Limb (tissue), 2 donors: ENCODE results near the gene UGGT1.

Source experiments
- DNase-seq, 2 donors: peaks; one replicate each; pipeline ENCODE4 v3.0.0-alpha.2; 2016; ENCODE audit errors: extremely low spot score in 2 of 2

The UGGT1 gene

DNA sequence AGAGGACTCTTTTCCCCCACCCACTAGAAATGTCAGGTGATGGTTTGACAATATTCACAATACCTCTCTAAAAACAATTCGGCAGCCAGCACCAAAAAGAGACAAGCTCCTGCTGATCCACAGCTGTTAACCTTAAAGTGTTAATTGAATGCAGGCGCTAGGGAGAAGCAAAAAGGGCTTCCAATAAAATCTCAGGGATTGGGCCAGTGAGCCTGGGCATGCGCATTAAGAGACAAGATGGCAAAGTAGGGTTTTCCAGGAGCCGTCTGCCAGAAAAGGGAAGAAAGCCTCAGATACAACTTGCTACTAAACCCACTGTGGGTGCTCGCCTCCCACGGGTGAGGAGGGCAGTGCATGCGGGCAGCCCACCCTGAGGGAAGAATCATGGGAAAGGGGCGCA lies 128.9 kb downstream of the UGGT1 start:
- no peak for DNase-seq

DNA sequence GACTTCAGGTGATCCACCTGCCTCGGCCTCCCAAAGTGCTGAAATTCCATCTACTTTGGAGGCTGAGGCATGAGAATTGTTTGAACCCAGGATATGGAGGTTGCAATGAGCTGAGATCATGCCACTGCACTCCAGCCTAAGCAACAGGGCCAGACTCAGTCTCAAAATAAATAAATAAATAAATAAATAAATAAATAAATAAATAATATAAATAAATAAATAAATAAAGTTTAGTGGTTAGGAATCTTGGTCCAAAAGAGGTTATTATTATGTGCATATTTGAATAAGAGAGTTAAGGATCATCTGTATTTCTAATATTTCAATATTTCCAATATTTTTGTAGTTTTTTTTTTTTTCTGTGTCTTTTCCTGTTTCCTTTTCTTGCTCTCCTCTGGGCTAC lies 136.9 kb downstream of the UGGT1 start:
- DNase-seq: no peak

DNA sequence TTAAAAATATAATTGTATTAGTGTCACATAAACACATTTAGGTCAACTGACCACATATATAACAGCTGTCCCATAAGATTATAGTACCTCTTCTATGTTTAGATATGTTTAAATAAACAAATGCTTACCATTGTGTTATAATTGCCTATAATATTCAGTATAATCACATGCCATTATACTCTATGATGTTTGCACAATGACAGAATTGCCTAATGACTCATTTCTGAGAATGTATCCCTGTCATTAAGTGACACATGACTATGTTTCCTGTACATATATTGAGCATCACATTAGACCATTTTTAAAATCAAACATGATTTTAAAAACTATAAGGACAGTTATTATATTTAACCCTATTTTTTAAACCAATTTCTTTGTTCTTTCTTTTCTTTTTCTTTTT lies 137.9 kb downstream of the UGGT1 start:
- no peak for DNase-seq

DNA sequence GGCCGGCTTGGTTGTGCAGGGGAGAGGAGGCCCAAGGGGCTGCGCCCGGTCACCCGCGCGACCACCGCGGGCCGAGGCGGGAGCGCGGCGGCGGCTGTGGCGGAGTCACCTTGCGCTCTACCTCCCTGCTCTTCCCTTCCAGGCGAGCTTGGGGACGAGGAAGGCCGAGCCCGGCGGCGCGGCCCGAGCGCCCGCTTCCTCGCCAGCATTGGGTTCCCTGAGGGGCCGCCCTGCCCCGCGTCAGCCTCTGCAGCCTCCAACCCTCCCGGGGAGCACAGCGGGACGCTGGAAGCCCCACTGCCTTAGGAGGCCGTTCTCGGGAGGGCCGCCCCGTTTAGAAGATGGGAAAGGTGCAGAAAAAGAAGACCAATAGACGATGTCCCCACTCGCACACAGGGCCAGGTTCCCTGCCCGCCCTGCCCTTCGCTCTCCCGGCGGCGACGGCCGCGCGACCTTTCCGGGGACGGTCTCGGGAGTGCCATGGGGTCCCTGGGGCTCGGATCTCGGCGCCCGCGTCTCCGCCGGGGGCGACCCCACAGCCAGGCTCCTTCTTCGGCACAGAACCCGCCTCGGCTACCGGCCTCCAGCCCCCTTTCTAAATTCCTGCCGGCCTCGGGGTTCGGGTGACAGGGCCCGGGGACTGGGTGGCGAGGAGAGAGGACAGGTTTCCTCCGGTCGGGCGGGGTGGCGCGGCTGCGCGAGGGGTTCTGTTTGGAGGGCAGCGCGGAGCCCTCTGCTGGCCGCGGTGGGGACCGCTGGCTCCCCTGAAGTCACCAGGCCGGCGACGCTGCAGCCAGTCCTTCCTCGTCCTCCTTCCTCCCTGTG lies 142.2 kb downstream of the UGGT1 start:
- peak; percentile 76 to 90 for DNase-seq

DNA sequence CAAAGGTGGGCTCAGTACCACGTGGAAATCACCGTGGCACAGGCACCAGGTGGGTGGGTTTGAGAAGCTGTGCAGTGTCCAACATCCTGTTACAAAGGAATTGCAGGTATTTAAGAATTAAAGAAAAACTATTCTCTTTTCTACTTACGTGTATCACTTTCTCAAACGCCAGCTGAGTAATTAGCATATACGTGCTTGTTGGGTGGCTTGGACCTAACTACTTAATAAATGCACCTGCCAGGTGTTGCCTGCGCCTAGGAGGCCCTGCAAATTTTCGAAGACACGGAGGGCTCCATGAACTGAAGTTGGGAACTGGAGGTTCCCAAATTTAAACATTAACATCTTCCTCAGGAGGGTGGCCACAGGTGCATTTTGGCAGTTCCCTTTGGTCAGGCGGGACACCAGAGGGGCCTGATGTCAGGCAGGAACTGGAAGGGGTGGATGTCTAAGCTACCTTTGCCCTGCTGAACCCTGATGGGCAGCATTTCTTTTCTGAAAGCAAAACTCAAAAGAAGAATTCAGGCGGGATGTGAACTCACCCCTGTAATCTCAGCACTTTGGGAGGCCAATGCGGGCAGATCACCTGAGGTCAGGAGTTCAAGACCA lies 142.9 kb downstream of the UGGT1 start:
- no peak for DNase-seq

DNA sequence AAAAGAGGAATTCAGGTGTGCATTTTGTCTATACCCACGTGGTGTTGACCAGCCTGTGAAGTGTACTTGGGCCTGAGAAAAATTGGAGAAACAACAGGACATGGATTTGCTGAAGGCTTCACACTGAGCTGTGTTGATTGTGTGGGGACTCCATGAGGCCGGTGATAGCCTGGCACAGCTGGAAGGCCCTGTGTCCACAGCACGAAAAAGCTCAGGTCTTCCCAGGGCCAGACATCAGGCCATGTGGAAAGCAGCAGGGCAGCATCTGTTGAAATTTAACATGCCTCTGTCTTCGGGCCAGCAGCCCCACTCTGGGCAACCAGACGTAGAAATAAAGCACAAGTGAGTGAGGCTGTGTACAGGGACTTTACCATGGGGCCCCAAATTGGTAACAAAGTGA lies 143.6 kb downstream of the UGGT1 start:
- DNase-seq: no peak

DNA sequence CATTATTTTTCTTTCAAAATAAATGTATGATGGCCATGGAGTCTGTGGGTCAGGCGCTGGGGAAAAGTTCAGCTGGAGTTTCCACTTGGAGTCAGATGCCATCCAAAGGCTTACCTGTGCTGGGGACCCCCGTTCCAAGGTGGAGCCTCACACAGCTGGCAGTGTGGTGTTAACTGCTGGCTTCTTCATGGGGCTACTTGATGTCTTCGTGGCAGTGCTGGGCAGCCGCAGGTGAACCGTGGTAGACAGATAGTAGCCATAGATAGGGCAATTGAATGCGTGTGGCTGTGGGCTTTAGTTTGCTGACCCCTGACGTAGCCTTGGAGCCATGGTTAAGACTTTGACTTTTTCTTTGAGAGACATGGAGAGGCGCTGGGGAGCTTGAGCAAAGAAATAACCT lies 144.6 kb downstream of the UGGT1 start:
- no peak for DNase-seq

DNA sequence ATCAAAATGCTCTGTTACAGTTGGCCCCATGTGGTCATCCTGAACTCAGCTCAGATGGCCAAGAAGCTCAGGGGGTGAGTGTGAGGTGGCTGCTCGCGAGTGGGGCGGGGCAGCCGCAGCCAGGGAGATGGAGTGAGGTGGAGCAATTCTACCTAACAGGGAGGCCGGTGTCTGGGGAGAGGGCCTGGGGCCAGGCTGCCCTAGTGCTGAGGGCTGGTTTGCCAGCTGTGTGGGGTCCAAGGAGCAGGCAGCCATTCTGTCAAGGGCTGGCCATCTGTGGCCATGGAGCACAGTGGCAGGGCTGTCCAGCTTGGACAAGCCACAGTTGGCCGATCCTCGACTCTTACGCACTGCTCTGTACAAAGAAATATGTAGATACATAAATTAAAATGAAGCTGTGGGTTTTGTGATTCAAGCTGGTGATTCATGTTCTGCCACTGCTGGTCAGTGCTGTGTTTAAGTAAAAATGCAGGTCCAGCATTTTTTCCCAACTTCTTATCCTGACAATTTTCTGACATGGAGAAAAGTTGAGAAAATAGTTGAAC lies 145.6 kb downstream of the UGGT1 start:
- DNase-seq: no peak

DNA sequence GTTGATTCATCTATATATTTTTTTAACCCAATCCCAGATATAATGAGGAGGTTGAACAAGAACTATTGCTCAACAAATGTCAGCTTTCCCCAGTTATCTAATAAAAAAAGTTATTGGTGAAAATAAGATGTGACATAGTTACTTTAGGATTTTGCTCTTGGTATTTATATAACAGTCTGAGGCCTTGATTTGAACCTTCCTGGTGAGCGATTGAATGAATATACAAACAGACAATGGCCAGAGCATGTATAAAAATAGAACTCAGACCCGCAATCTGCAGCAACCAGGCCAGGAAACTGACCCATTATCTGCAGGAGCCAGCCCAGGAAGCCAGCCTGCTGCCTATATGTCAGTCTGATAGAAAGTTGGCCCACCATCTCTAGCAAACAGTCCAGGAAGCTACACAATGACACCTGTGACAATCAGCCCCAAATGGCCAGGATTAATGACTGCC lies 146.1 kb downstream of the UGGT1 start:
- no peak for DNase-seq

DNA sequence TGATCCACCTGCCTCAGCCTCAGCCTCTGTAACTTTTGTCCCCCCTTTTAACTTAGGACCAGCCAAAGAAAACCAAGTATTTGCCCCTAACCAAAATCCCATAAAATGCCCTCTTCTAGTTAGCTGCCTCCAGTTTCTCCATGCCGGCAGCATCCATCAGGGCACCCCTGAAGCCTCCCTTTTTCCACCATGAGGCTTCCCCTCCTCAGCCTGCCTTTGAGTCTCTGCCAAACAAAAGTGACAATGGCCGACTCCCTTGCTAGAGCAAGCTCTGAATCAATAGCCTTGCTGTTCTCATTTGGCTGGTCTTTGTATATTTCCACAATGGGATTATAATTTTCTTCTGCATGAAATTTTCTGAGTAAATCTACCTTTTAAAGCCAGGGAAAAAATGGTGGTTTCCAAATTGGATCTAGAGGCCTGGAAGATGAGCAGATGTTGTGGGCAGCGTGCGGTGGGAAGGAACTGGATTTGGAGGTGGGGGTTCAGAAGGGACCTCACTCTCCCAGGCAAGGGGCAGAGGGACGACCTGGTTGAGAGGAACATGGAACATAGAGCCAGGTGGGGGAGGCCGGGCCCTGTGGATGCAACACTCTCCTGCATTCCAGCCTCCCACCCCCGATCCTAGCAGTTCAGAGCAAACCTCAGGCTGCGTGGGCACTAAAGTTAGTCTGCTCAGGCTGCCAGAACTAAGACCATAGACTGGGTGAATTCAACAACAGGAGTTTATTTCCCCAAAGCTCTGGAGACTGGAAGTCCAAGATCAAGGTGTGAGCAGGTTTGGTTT lies 147.1 kb downstream of the UGGT1 start:
- no peak for DNase-seq

DNA sequence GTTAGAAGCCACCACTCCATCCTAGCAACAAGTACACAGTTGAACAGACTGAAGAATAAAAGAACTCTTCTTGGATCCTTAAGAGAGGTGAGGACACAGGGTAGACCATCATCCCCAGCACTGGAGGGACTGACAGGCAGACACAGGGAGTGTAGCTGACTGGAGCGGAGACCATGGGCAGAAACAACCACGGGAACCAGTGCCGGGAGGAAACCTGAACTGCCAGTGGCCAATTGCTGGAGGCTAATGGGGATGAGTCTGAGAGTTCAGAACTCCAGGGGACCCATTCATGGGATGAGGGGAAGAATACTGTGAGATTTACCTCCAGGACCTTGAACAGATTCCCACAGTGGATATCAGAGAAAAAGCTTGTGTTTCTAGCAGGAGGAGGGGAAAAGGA lies 150.9 kb downstream of the UGGT1 start:
- DNase-seq: no peak
